Amniotic epithelial cell (primary cell): ENCODE results near the gene ING5.

ENCODE experiments used
- DNase-seq: peaks from one replicate; pipeline ENCODE4 v3.0.0-alpha.2; 2010; ENCODE audit warnings: low read depth

The ING5 gene

GRCh38 chr2:241760301-241760771 is 58.5 kb downstream of the ING5 start:
- DNase-seq = no peak

- no peak for DNase-seq
Observed at GRCh38 chr2:241762321-241762932, 60.6 kb downstream of the ING5 start.

DNA sequence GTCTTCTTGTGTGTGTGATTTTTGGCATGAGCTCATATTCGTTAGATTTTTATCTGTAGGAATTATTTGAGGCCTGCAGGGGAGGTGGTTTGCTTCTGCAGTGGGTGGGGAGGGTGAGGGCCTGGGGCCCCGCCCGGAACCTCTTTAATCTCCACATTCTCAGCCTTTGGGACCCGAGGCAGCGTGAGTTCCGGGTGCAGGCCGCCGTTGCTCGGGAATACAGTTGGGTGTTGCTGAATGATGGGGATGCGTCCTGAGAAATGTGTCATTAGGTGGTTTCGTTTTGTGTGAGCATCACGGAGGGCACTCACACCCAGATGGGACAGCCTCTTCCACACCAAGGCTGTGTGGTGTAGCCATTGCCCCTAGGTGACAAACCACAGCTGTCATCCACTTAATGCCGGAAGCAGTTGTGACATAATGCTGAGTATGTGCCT is 61.1 kb downstream of the ING5 start:
- no peak for DNase-seq

- no peak for DNase-seq
Observed at GRCh38 chr2:241763551-241764274, 61.9 kb downstream of the ING5 start.

GRCh38 chr2:241764275-241765241 is 62.7 kb downstream of the ING5 start:
- peak; percentile 53 for DNase-seq

DNA sequence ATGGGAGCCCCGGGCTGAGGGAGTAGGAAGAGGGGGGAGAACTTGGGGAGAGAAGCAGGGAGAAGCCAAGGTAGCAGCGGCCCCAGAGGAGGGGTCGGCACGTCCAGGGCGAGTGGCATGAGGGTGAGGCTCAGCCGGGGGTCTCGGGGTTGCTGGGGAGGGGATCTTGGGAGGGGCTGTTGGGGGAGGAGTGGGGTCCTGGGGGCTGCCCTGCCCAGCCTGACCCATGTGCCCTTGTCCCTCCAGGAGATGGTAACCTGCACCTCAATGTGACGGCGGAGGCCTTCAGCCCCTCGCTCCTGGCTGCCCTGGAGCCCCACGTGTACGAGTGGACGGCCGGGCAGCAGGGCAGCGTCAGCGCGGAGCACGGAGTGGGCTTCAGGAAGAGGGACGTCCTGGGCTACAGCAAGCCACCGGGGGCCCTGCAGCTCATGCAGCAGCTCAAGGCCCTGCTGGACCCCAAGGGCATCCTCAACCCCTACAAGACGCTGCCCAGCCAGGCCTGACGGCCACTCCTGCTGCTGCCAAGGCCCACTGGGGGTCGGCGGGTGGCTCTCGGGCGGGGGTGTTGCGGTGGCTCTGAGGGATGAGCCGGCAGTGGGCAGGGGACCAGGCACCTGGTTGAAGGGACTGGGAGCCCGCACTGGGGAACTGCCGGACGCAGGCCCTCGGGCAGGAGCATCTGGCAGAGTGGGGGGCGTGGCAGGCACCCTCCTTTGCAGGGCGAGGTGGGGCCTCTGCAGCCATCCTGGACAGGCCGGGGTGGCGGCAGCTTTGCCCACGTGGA is 65.8 kb downstream of the ING5 start:
- DNase-seq = no peak

DNA sequence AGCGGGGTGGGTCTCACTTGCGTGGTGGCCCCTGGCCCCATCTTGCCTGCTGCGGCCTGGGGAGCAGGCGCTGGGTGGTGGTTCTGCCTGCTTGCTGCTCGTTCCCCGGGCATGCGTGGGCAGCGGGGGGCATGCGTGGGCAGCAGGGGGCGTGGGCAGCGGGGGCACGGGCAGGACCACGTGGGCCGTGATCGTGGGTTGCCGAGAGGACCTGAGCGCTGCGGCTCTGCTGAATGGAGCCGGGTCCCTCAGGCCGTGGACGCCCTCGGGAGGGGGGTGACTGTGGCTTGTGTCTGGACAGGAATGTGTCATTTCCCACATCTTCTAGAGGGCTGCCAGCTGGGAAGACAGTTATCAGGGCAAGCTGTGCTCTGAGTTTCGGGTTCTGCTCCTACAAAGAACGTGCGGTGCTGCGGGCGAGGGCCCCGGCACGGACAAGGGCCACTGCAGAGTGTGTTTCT is 66.4 kb downstream of the ING5 start:
- DNase-seq = no peak

DNA sequence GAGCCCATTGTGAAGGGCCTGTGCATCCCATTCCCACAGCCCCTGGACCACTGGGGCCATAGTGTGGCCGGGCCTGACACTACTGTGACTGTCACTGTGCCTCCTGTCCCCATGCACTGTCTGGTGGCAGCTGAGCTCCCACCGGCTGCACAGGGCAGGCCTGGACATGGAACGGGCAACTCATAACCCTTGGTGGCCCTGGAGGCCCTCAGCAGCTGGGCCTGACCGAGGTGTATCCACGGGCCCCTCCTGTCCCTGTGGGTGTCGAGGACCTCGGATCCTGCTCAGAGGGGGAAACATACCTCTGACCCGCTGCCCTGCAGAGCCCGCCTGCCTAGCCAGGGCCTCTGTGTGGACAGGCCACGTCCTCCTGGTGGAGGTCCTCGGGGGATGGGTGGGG is 67.0 kb downstream of the ING5 start:
- no peak for DNase-seq

DNA sequence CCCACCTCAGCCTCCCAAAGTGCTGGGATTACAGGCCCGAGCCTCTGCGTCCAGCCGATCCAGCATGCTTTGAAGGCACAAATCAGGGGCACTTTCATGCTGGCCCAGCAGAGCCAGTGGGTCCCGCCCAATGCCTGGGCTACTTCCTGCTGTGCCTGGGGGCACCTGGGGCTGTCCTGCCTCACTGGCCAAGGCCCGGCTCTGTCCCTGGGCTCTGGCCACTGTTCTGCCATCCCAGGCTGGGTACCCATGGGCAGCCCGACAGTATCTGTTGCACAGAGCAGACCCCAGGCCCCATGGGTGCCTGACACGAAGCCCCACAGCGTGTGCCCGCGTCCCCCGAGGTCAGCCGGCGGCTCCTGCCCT is 68.0 kb downstream of the ING5 start:
- no peak for DNase-seq

DNA sequence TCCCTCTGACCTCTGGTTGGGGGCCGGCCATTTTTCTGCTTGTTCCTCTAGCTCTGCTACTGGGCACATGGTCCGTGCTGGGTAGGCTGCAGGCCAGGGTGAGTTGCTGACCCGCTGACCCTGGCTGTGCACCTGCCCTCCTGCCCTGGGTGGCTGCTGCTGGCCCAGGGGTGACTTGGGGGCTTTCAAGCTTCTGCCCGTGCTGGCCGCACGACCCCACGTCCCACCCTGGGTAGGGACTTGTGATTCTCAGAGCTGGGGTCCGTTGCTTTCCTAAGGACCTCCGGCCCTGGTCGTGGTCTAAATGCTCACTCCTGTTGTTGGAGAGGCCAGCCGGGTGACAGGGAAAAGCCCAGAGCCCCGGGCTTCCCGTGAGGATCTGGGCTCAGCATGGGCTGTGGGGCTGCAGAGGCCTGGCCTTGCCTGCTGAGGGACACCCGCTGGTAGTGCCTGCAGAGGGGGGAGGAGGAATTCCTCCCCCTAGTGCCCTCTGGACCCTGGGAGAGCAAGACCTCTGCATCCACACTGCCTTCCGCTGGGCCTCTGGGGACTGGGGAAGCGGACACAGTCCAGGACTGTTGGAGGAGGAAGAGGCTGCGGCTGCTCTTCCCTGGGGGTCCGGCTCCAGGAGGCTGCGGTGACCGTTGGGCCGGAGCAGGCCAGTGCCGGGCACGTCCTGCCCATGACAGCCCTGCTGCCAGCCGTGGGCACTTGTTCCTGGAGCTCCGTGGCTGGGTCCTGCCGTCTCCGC is 68.5 kb downstream of the ING5 start:
- DNase-seq = no peak

DNA sequence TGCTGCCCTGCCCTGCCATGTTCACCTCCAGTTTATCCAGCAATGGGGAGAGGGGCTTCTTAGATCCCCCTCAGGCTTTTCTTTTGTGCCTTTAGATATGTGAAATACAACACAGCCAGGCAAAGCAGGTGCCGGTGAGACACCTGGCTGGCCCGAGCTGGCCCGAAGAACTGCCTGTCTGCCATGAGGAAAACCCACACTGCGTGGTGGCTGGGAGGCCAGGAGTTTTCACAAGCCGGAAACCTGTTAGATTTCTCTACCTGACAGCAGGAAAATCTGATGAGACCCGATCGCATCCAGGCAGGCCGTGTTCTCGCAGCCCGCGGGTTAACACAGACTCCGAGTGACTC is 69.1 kb downstream of the ING5 start:
- DNase-seq = no peak

DNA sequence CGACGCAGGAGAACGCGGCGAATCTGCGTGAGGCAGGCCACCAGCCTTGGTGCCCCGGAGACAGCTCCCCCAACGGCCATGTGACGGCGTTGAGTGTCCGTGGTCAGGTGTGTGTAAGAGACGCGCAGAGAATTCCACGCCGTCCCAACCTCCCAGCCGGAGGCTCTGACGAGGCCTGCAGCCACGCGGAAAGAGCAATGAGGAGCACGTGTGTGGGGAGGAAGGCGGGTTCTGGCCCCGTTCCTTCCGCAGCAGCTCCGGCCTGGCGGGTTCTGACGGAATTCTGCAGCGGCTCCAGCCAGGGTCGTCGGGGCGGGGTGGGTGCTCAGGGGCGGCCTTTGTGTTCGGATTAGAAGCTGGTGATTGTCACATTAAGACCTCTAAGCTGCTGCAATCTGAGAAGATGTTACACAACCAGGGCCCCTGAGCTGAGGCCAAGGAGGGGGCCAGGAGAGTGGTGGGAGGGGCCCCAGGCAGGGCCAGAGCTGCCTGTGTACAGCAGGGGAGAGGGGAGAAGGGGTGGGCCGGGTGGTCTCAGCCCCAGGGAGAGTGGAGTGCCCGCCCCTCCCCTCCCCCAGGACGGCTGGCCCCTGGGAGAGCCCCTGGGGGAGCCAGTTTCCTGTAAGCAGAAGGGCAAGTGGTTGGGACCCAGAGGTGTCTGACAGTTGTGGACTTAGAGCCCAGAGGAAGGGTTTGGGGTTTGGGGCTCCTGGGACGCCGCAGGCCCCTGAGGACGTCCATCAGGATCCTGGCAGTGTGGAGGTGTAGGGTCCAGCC is 69.6 kb downstream of the ING5 start:
- peak; percentile 53 for DNase-seq

DNA sequence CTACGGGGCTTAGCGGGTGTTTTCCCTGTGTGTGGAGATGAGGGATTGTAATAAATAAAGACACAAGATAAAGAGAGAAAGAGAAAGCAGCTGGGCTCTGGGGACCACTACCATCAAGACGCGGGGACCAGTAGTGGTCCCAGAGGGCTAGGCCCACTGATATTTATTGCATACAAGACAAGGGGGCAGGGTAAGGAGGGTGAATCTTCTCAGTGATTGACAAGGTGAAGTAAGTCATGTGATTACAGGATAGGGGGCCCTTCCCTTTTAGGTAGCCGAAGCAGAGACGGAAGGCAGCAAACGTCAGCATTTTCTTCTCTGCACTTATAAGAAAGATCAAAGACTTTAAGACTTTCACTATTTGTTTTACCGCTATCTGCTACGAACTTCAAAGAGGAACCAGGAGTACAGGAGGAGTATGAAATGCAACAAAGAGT is 70.2 kb downstream of the ING5 start:
- DNase-seq = no peak

- no peak for DNase-seq
Observed at GRCh38 chr2:241773511-241774418, 71.9 kb downstream of the ING5 start.

- peak; percentile 82 for DNase-seq
Observed at GRCh38 chr2:241774419-241775222, 72.8 kb downstream of the ING5 start.

GRCh38 chr2:241775223-241776177 is 73.7 kb downstream of the ING5 start:
- peak; percentile 45 for DNase-seq
